Measurements from ENCODE around the gene HAUS5.

GRCh38 chr19:35657904-35658700 is 45.6 kb downstream of the HAUS5 start:
- TF ChIP-seq CTCF (conservative IDR thresholded peaks at IDR 0.05; ENCODE audit: low read depth, low read length) (0 out of 2 replicates have a peak, but pooled peaks have one; percentile 20), EZH2 (IDR thresholded peaks at IDR 0.05; ENCODE audit: low read length, unreplicated experiment) (no peak), EZH2phosphoT487 (IDR thresholded peaks at IDR 0.05; ENCODE audit: borderline replicate concordance, low read length) (no peak)

Measured in PC-3 (cell line).